ENCODE results near the gene FAM83G.
"Not testable (repeated sequence)": the region's sequence is repeated elsewhere in the genome, so short reads cannot be mapped to it uniquely, and the experiment has no call there.

FAM83G gene

GRCh38 chr17:19023209-19023999 lies 18.8 kb upstream of the FAM83G start:
- DNase-seq (ENCODE audit: low read depth), result no peak

- DNase-seq (ENCODE audit: low read depth), result no peak
Measured at GRCh38 chr17:19022747-19023146, 18.2 kb upstream of the FAM83G start.

- no peak for DNase-seq (ENCODE audit: low read depth)
Measured at GRCh38 chr17:19022128-19022527, 17.6 kb upstream of the FAM83G start.

- DNase-seq (ENCODE audit: low read depth), result no peak
Measured at GRCh38 chr17:19021622-19022083, 17.1 kb upstream of the FAM83G start.

- not testable (repeated sequence) for DNase-seq (ENCODE audit: low read depth)
Measured at GRCh38 chr17:19021011-19021621, 16.6 kb upstream of the FAM83G start.

GRCh38 chr17:19020016-19020415 lies 15.5 kb upstream of the FAM83G start:
- DNase-seq (ENCODE audit: low read depth), result no peak

- no peak for DNase-seq (ENCODE audit: low read depth)
Measured at GRCh38 chr17:19019041-19019941, 14.7 kb upstream of the FAM83G start.

GRCh38 chr17:19018600-19018950 lies 14.0 kb upstream of the FAM83G start:
- no peak for DNase-seq (ENCODE audit: low read depth)

- no peak for DNase-seq (ENCODE audit: low read depth)
Measured at GRCh38 chr17:19017804-19018599, 13.4 kb upstream of the FAM83G start.

GRCh38 chr17:19017401-19017800 lies 12.8 kb upstream of the FAM83G start:
- no peak for DNase-seq (ENCODE audit: low read depth)

GRCh38 chr17:19016881-19017280 lies 12.3 kb upstream of the FAM83G start:
- no peak for DNase-seq (ENCODE audit: low read depth)

GRCh38 chr17:19016297-19016696 lies 11.7 kb upstream of the FAM83G start:
- DNase-seq (ENCODE audit: low read depth), result no peak

- DNase-seq (ENCODE audit: low read depth), result no peak
Measured at GRCh38 chr17:19015428-19015827, 10.9 kb upstream of the FAM83G start.

GRCh38 chr17:19014628-19015215 lies 10.2 kb upstream of the FAM83G start:
- no peak for DNase-seq (ENCODE audit: low read depth)

GRCh38 chr17:19013806-19014627 lies 9.5 kb upstream of the FAM83G start:
- DNase-seq (ENCODE audit: low read depth), result no peak

GRCh38 chr17:19013226-19013625 lies 8.7 kb upstream of the FAM83G start:
- no peak for DNase-seq (ENCODE audit: low read depth)

GRCh38 chr17:19012171-19013080 lies 7.9 kb upstream of the FAM83G start:
- no peak for DNase-seq (ENCODE audit: low read depth)

- no peak for DNase-seq (ENCODE audit: low read depth)
Measured at GRCh38 chr17:19011581-19011980, 7.0 kb upstream of the FAM83G start.

- no peak for DNase-seq (ENCODE audit: low read depth)
Measured at GRCh38 chr17:19010729-19011505, 6.4 kb upstream of the FAM83G start.

All from activated T-cell treated with anti-CD3 and anti-CD28 coated beads for 24 hours (primary cell).